HG03095 (cell line): ENCODE data around the gene PRMT9.

Experiments
- ATAC-seq: cut with Tn5 transposase; IDR thresholded peaks from one replicate; pipeline ENCODE4 v1.9.1; 2021; ENCODE audit warnings: moderate library complexity; ENCODE audit not compliant: unreplicated experiment

PRMT9 gene

GRCh38 chr4:147682755-147683154 lies 1.2 kb downstream of the PRMT9 start:
- no peak for ATAC-seq

GRCh38 chr4:147678796-147679549 lies 5.0 kb downstream of the PRMT9 start:
- ATAC-seq = no peak

GRCh38 chr4:147678106-147678505 lies 5.9 kb downstream of the PRMT9 start:
- ATAC-seq = no peak

GRCh38 chr4:147674496-147674895 lies 9.5 kb downstream of the PRMT9 start:
- ATAC-seq = no peak

- no peak for ATAC-seq
Observed at GRCh38 chr4:147674073-147674472, 9.9 kb downstream of the PRMT9 start.

GRCh38 chr4:147658501-147658900 lies 25.5 kb downstream of the PRMT9 start:
- no peak for ATAC-seq

GRCh38 chr4:147655639-147656038 lies 28.3 kb downstream of the PRMT9 start:
- ATAC-seq = no peak

- ATAC-seq = no peak
Observed at GRCh38 chr4:147651563-147651962, 32.4 kb downstream of the PRMT9 start.

- no peak for ATAC-seq
Observed at GRCh38 chr4:147648656-147649055, 35.3 kb downstream of the PRMT9 start.

- no peak for ATAC-seq
Observed at GRCh38 chr4:147645099-147645498, 38.9 kb downstream of the PRMT9 start.

GRCh38 chr4:147644471-147644870 lies 39.5 kb downstream of the PRMT9 start:
- no peak for ATAC-seq

GRCh38 chr4:147643616-147644015 lies 40.3 kb downstream of the PRMT9 start:
- no peak for ATAC-seq

- no peak for ATAC-seq
Observed at GRCh38 chr4:147640331-147640730, 43.6 kb downstream of the PRMT9 start.

GRCh38 chr4:147639388-147639787 lies 44.6 kb downstream of the PRMT9 start:
- no peak for ATAC-seq

- peak; percentile 66 for ATAC-seq
Observed at GRCh38 chr4:147638942-147639341, 45.0 kb downstream of the PRMT9 start.

GRCh38 chr4:147638365-147638764 lies 45.6 kb downstream of the PRMT9 start:
- no peak for ATAC-seq

GRCh38 chr4:147635348-147635747 lies 48.6 kb downstream of the PRMT9 start:
- ATAC-seq = no peak

- ATAC-seq = no peak
Observed at GRCh38 chr4:147633643-147634042, 50.3 kb downstream of the PRMT9 start.

GRCh38 chr4:147633113-147633512 lies 50.9 kb downstream of the PRMT9 start:
- ATAC-seq = no peak

- ATAC-seq = no peak
Observed at GRCh38 chr4:147629783-147630730, 53.9 kb downstream of the PRMT9 start.

- ATAC-seq = no peak
Observed at GRCh38 chr4:147628415-147628814, 55.5 kb downstream of the PRMT9 start.

GRCh38 chr4:147626903-147627302 lies 57.1 kb downstream of the PRMT9 start:
- no peak for ATAC-seq
